Parathyroid adenoma (tissue), 2 donors: ENCODE measurements around the gene JPT1.
"Not testable (repeated sequence)": the region's sequence is repeated elsewhere in the genome, so short reads cannot be mapped to it uniquely, and the experiment has no call there.

Experiments
- H2AFZ ChIP-seq: fragments of 300-600 bp; sonication (generic); one replicate; pipeline ENCODE4 v1.7.0; 2017; ENCODE audit warnings: antibody characterized with exemption, mild to moderate bottlenecking
- H3K27ac ChIP-seq: fragments of 300-600 bp; sonication (generic); one replicate; pipeline ENCODE4 v1.7.0; 2017
- H3K27me3 ChIP-seq: fragments of 300-600 bp; sonication (generic); one replicate; pipeline ENCODE4 v1.7.0; 2017; ENCODE audit warnings: low read length; ENCODE audit not compliant: control insufficient read depth, insufficient read depth
- H3K36me3 ChIP-seq: fragments of 300-600 bp; sonication (generic); one replicate; pipeline ENCODE4 v1.7.0; 2017; ENCODE audit warnings: low read length; ENCODE audit not compliant: control insufficient read depth, insufficient read depth
- H3K4me1 ChIP-seq: fragments of 300-600 bp; sonication (generic); one replicate; pipeline ENCODE4 v1.7.0; 2017; ENCODE audit warnings: control low read depth
- H3K4me2 ChIP-seq: fragments of 300-600 bp; sonication (generic); one replicate; pipeline ENCODE4 v1.7.0; 2017; ENCODE audit warnings: low read length
- H3K4me3 ChIP-seq: fragments of 300-600 bp; sonication (generic); one replicate; pipeline ENCODE4 v1.7.0; 2017; ENCODE audit warnings: low read depth, low read length
- H3K79me2 ChIP-seq: fragments of 300-600 bp; sonication (generic); one replicate; pipeline ENCODE4 v1.7.0; 2017; ENCODE audit warnings: control low read depth
- H3K9ac ChIP-seq: fragments of 300-600 bp; sonication (generic); one replicate; pipeline ENCODE4 v1.7.0; 2017; ENCODE audit warnings: mild to moderate bottlenecking
- H3K9me3 ChIP-seq: fragments of 300-600 bp; sonication (generic); one replicate; pipeline ENCODE4 v1.7.0; 2017; ENCODE audit warnings: low read length; ENCODE audit not compliant: control insufficient read depth
- TF ChIP-seq, protein P1 (sequence below): fragments of 300-600 bp; sonication (generic); IDR thresholded peaks from one replicate; pipeline ENCODE4 v1.7.0; 2017; ENCODE audit warnings: antibody characterized with exemption, mild to moderate bottlenecking
- donor health status: primary hyperparathyroidism.

Gene JPT1

DNA sequence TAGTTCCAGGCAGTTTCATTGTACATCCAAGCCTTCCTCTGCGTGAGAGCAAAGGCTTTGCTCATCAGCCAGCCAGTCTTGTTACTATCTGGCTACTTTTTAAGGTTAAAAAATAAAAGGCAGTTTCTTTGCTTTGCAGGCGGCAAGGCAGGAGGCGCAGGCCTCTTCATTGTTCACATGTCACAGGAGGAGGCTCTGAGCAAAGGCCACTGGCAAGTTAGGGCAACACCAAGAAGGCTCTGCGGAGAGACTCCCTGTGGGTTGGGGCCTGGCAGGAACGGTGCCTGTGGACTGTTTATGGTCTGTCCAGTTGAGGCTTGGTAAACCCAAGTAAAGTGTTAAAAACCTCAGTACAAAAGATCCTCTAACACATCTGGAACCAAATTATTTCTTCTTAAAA, 18.9 kb downstream of the JPT1 start:
- TF ChIP-seq, protein P1, sequence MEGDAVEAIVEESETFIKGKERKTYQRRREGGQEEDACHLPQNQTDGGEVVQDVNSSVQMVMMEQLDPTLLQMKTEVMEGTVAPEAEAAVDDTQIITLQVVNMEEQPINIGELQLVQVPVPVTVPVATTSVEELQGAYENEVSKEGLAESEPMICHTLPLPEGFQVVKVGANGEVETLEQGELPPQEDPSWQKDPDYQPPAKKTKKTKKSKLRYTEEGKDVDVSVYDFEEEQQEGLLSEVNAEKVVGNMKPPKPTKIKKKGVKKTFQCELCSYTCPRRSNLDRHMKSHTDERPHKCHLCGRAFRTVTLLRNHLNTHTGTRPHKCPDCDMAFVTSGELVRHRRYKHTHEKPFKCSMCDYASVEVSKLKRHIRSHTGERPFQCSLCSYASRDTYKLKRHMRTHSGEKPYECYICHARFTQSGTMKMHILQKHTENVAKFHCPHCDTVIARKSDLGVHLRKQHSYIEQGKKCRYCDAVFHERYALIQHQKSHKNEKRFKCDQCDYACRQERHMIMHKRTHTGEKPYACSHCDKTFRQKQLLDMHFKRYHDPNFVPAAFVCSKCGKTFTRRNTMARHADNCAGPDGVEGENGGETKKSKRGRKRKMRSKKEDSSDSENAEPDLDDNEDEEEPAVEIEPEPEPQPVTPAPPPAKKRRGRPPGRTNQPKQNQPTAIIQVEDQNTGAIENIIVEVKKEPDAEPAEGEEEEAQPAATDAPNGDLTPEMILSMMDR = no peak
- no peaks in the 10 kb centered on the region for H3K4me1 ChIP-seq
- no peak overlapping the region for H3K27ac ChIP-seq
- H3K4me2 ChIP-seq = no peak overlapping the region
- H3K9me3 ChIP-seq = no peaks in the 10 kb centered on the region
- no peak overlapping the region for H2AFZ ChIP-seq
- H3K36me3 ChIP-seq = no peaks in the 10 kb centered on the region
- no peaks in the 10 kb centered on the region for H3K27me3 ChIP-seq
- no peak overlapping the region for H3K9ac ChIP-seq
- H3K79me2 ChIP-seq = no peaks in the 10 kb centered on the region
- H3K4me3 ChIP-seq = no peak overlapping the region

DNA sequence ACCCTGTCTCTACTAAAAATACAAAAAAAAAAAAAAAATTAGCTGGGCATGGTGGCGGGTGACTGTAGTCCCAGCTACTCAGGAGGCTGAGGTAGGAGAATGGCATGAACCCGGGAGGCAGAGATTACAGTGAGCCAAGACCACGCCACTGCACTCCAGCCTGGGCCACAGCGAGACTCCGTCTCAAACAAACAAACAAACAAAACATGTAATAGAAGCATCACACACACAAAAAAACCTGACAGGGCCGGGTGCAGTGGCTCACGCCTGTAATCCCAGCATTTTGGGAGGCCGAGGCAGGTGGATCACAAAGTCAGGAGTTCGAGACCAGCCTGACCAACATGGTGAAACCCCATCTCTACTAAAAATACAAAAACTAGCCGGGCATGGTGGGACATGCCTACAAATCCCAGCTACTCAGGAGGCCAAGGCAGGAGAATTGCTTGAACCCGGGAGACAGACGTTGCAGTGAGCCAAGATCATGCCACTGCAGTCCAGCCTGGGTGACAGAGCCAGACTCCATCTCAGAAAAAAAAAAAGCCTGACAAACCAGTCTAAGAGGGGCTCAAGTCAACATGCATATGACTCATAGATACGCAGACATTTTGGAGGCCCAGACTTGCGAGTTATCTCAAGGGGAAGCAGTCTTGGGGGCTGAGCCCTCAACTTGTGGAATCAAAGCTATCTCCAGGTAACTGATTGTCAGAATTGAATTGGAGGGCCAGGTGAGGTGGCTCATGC, 20.5 kb downstream of the JPT1 start:
- not testable (repeated sequence) for H3K4me2 ChIP-seq, H2AFZ ChIP-seq, H3K36me3 ChIP-seq

DNA sequence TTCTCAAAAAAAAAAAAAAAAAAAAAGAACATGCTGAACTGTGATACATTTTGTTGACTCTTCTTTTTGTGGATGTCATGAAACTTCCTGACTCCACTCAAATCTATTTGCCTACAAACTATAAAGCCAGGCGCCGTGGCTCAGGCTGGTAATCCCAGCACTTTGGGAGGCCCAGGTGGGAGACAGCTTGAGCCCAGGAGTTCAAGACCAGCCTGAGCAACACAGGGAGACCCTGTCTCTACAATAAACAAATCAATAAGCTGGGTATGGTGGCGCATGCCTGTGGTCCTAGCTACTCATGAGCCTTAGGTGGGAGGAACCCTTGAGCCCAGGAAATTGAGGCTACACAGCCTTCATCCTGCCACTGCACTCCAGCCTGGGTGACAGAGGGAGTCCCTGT, 21.3 kb downstream of the JPT1 start:
- Histone ChIP-seq H3K9me3 (no peaks in the 10 kb centered on the region), H3K4me1 (no peaks in the 10 kb centered on the region), H3K36me3 (no peaks in the 10 kb centered on the region), H3K9ac (no peak overlapping the region), H3K79me2 (no peaks in the 10 kb centered on the region), H3K4me2 (no peak overlapping the region), H3K27me3 (no peaks in the 10 kb centered on the region), H3K27ac (no peak overlapping the region), H3K4me3 (no peak overlapping the region), H2AFZ (no peak overlapping the region)
- TF ChIP-seq, protein P1 = no peak

More for the DNA sequence above, 20.5 kb downstream of the JPT1 start:
- not testable (repeated sequence) for H3K9me3 ChIP-seq, H3K27ac ChIP-seq, H3K4me3 ChIP-seq, H3K79me2 ChIP-seq, H3K4me1 ChIP-seq, H3K9ac ChIP-seq, H3K27me3 ChIP-seq

DNA sequence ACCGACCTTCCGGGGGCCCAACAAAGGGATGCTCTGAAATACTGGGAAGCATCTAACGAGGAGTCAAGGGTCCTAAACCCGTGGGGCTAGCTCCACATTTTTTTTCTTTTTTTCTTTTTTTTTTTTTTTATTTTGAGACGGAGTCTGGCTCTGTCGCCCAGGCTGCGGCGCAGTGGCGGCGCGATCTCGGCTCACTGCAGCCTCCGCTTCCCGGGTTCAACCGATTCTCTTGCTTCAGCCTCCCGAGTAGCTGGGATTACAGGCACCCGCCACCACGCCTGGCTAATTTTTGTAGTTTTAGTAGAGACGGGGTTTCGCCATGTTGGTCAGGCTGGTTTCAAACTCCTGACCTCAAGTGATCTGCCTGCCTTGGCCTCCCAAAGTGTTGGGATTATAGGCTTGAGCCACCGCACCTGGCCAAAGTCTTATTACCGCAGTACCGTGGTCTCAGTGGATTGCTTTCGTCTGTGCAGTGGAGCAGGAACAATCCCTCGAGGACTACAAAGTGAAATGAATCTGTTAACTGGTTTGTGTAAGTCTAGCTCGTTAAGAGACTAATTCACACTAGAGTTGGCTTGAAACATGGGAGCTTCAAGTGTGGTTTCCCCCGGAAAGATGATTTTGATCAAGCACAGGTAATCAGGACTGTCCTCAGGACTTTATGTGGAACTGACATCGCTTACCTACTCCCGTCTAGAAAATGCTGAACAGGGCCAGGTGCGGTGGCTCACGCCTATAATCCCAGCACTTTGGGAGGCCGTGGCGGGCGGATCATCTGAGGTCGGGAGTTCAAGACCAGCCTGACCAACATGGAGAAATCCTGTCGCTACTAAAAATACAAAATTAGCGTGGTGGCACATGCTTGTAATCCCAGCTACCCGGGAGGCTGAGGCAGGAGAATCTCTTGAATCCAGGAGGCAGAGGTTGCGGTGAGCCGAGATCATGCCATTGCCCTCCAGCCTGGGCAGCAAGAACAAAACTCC, 22.0 kb downstream of the JPT1 start:
- not testable (repeated sequence) for H3K79me2 ChIP-seq, H3K4me1 ChIP-seq, H3K36me3 ChIP-seq, H3K9me3 ChIP-seq, H3K27me3 ChIP-seq
- Histone ChIP-seq H3K9ac (peak overlapping the region; percentile 69), H3K4me2 (peak overlapping the region; percentile 82), H3K27ac (peak overlapping the region; percentile 77), H2AFZ (peak overlapping the region; percentile 96), H3K4me3 (peak overlapping the region; percentile 68)

DNA sequence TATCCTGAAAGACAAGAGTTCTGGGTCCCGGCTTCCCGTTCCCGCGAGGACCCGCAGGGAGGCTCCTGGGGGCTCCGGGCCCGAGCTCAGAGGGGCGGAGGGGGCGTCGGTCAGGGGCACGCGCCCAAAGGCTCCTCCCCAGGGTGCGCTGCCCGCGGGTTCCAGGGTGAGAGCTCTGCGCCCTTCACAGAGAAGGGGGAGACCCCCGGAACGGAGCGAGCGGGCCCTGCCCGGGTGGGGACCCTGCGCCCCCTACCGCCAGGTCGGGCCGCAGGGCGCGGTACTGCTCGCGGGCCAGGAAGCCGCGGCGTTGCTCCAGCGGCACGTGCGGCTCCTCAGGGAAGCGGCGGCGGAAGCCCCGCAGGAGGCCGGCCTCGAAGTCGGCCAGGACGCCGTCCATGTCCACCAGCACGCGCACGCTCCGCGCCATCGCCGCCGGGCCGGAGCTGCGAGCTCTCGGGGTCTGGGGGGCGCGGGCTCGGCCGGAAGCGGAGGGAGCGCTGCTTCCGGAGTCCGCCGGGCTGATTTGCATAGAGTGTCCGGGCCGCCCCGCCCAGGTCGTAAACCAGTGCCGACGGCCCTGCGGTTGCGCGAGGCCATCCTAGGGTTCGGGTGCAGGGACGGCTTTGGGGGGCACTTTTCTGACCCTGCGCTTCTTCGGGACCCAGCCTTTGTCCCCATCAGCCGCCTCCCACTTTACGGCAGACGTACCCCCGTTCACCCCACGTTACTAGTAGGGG, 22.9 kb downstream of the JPT1 start, which contains the start of gene NT5C:
Gene NT5C, minus strand, starts transcription at position 465 of the 740 bp plus-strand sequence. Its CDS starts 35 bp downstream, at position 430.
- no peaks in the 10 kb centered on the region for H3K79me2 ChIP-seq
- H3K4me3 ChIP-seq = peak within 1 kb of the TSS; percentile 68
- no peaks in the 10 kb centered on the region for H3K27me3 ChIP-seq
- peak within 1 kb of the TSS; percentile 69 for H3K9ac ChIP-seq
- TF ChIP-seq, protein P1 = peak; percentile 64
- H3K27ac ChIP-seq = peak within 1 kb of the TSS; percentile 77
- H2AFZ ChIP-seq = peak within 1 kb of the TSS; percentile 96
- H3K36me3 ChIP-seq = no peaks in the 10 kb centered on the region
- H3K4me2 ChIP-seq = peak within 1 kb of the TSS; percentile 82
- H3K4me1 ChIP-seq = no peaks in the 10 kb centered on the region
- no peaks in the 10 kb centered on the region for H3K9me3 ChIP-seq
